H7 (cell line): ENCODE data around the gene ADORA2B. TPM values are rescaled to one million over a fixed set of nuclear protein-coding genes. Genes with fewer than 3 reads are reported as not detected.
"Not testable (repeated sequence)": the region's sequence is repeated elsewhere in the genome, so short reads cannot be mapped to it uniquely, and the experiment has no call there.

Source experiments
- DNase-seq: peaks from one replicate; pipeline ENCODE4 v3.0.0; 2012
- H3K27me3 ChIP-seq: 2 replicates; pipeline ENCODE4 v1.6.0; 2011; ENCODE audit warnings: mild to moderate bottlenecking, low read length; ENCODE audit not compliant: control insufficient read depth, insufficient read depth
- H3K36me3 ChIP-seq: replicated peaks from 2 replicates; pipeline ENCODE4 v1.5.1; 2011; ENCODE audit warnings: low read length; ENCODE audit not compliant: control insufficient read depth, insufficient read depth
- H3K4me3 ChIP-seq: 2 replicates; pipeline ENCODE4 v1.5.1; 2011; ENCODE audit warnings: low read depth, mild to moderate bottlenecking, control low read depth, low read length, moderate library complexity; ENCODE audit not compliant: insufficient read depth
- total RNA-seq: library from RNA; depleted of rRNA; stranded (reverse); fragments of >200 nt; shearing (Covaris generic); gene quantifications from 2 replicates; pipeline ENCODE4 v1.2.3, GENCODE V29; 2014

The ADORA2B gene
- total RNA-seq, 1 experiment from 2014 or later, result 4.6 TPM

DNA sequence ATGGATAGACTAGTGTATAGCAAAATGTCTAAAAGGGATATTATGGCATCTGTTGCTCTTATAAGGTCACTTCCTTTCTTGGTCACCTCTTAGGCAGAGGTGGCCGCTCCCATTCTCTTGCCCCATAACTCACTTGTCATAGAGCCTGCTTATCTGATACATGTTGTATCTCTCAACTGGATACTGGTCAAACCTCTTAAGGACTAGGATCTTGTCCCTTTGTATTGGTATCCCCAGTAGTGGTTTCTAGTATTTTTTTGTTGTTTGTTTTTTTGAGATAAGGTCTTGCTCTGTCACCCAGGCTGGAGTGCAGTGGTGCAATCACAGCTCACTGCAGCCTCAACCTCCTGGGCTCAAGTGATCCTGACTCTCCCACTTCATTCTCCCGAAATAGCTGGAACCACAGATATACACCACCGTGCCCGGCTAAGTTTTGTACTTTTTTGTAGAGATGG, 27.6 kb downstream of the ADORA2B start:
- H3K27me3 ChIP-seq, result no peaks in the 10 kb centered on the region
- no peak overlapping the region for H3K4me3 ChIP-seq
- H3K36me3 ChIP-seq, result peaks cover 4% of the 10 kb centered on the region
- no peak for DNase-seq

DNA sequence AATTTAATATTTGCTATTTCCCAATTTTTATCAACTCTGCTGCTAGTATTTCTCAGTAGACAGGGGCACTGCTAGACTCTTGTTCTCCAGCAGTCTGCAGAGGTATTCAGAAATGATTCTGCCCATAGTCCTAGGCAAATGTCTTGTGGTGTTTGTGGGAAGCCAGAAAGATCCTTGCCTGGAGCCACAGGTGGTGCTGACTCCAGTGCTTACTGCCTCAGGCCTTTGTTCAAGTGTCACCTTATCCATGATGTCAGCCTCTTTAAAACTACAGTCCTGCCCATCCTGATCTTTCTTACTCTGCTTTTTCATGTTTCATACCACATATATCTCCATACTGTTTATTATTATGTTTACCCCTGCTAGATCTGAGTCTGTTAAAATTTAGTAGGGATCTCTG, 28.1 kb downstream of the ADORA2B start:
- Histone ChIP-seq H3K4me3 (no peak overlapping the region), H3K36me3 (peaks cover 7% of the 10 kb centered on the region), H3K27me3 (no peaks in the 10 kb centered on the region)
- DNase-seq, result no peak

DNA sequence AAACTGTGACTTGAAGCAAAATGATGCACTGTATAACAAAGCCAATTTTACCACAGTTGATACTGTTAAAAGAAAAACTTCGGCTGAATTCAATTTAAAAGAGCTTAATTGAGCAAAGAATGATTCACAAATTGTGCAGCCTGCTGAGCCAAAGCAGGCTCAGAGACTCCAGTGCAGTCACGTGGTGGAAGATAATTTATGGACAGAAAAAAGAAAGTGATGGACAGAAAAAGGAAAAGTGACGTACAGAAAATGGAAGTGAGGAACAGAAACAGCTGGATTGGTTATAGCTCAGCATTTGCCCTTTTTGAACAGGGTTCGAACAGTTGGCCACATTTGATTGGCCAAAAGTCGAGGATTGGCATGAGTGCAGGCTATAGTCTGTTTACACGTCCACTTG, 28.9 kb downstream of the ADORA2B start:
- no peak overlapping the region for H3K4me3 ChIP-seq
- peaks cover 7% of the 10 kb centered on the region for H3K36me3 ChIP-seq
- H3K27me3 ChIP-seq, result no peaks in the 10 kb centered on the region
- DNase-seq, result no peak

DNA sequence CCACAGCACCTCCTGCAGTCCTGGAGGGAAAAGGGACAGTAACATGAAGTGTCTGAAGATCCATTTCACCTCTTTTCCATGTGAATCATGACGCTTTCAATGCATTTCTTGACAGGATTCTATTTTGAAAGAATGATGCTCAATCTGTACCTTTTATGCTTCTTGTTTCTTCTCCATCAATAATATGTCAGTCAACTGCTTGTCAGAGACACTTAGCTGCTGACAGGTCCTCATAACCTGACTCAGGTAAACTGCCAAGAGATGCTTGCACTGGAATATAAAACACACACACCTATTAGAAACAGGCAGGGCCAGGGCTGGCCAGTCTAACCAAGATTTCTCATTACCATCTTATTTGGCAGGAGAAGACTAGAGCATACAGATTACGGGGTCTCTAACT, 33.0 kb downstream of the ADORA2B start:
- no peak for DNase-seq
- peaks cover 21% of the 10 kb centered on the region for H3K36me3 ChIP-seq
- no peak overlapping the region for H3K4me3 ChIP-seq
- no peaks in the 10 kb centered on the region for H3K27me3 ChIP-seq

DNA sequence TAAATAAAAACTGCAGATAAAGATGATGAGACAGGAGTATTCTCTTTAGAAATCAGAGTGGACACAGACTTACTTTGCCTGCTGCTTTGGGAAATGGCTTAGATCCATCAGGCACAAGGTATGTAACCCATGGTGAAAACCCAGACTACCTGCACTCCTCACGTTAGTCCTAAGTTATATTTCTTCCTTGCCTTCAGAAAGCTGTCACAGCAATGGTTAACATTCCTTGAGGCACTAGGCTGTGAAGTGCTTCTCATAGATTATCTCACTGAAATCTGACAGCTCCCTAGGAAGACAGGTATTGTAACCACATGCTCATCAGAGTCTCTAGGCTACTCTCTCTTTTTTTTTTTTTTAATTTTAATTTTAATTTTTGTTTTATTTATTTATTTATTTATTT, 33.7 kb downstream of the ADORA2B start:
- Histone ChIP-seq H3K36me3 (peaks cover 21% of the 10 kb centered on the region), H3K4me3 (no peak overlapping the region), H3K27me3 (no peaks in the 10 kb centered on the region)
- no peak for DNase-seq

DNA sequence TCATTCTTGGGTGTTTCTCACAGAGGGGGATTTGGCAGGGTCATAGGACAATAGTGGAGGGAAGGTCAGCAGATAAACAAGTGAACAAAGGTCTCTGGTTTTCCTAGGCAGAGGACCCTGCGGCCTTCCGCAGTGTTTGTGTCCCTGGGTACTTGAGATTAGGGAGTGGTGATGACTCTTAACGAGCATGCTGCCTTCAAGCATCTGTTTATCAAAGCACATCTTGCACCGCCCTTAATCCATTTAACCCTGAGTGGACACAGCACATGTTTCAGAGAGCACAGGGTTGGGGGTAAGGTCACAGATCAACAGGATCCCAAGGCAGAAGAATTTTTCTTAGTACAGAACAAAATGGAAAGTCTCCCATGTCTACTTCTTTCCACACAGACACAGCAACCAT, 34.1 kb downstream of the ADORA2B start:
- not testable (repeated sequence) for H3K27me3 ChIP-seq, DNase-seq
- H3K36me3 ChIP-seq, result peaks cover 21% of the 10 kb centered on the region

DNA sequence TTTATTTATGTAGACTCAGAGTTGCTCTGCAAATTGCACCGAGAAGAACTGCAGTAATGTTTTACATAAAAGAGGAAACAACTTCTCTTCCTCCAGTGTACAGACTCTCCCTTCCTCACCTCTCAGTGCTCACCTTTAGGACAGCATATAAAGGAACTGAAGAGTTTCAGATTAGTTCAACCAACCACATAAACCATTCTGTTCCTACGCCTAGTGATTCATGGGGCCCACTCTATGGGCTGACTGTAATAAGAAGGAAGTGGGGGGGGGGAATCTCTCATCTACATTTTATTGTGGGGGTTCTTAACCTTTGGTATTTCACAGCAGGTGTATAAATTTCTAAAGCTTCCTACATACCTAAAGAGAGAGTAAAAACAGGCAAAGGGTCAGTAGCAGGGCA, 36.3 kb downstream of the ADORA2B start:
- H3K4me3 ChIP-seq, result no peak overlapping the region
- no peak for DNase-seq
- H3K27me3 ChIP-seq, result no peaks in the 10 kb centered on the region
- H3K36me3 ChIP-seq, result peaks cover 18% of the 10 kb centered on the region

More for the DNA sequence above, 34.1 kb downstream of the ADORA2B start:
- not testable (repeated sequence) for H3K4me3 ChIP-seq

DNA sequence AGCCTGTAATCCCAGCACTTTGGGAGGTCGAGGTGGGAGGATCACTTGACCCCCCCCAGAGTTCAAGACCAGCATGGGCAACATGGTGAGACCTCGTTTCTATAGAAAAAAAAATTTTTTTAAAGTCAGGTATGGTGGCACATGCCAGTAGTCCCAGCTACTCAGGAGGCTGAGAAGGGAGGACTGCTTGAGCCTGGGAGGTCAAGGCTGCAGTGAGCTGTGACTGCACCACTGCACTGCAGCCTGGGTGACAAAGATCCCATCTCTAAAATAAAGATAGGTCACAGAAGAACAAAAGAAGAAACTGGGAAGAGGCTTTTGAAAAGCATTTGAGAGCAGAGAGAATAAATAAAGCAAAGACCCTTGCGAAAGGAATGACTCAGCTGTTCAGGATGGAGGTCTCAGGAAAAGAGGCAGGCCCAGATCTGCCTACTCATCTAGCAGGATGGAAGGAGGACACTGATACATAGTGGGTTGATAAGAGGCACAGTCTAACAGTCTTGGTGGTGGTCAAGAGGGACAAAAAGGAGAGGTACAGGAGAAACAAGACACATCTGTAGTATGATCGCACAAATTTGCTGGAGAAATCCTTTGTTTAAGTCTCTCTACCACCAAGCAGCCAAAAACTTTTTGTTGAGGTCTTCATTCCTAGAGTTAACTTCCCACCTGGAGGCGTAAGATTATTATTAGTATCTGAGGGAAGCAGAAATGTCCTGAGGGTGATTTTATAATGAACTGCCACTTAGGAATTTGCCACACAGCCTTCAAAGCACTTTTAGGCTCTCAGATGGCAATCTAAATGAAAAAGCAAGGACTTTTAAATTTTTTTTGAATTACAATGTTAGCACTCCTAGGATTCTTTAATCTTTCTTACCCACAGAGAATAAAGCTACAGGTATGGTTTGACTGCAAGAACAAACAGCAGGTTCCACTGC, 37.0 kb downstream of the ADORA2B start:
- no peak overlapping the region for H3K4me3 ChIP-seq
- no peaks in the 10 kb centered on the region for H3K27me3 ChIP-seq
- H3K36me3 ChIP-seq, result peaks cover 22% of the 10 kb centered on the region
- DNase-seq, result no peak

DNA sequence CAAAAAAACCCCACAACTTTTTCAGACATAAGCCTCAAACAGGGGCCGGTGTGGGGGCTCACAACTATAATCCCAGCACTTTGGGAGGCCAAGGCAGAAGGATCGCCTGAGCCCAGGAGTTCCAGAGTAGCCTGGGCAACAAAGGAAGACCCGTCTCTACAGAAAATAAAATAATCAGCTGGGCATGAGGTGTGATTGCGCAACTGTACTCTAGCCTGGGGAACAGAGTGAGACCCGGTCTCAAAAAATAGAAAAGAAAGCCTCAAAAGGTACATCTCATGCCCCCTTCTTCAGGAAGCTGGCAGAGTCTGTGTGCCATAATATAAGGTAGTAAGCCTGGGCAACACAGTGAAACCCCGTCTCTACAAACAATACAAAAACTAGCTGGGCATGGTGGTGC, 51.4 kb downstream of the ADORA2B start:
- no peak for DNase-seq
- no peaks in the 10 kb centered on the region for H3K27me3 ChIP-seq
- no peak overlapping the region for H3K4me3 ChIP-seq
- H3K36me3 ChIP-seq, result peaks cover 3% of the 10 kb centered on the region

DNA sequence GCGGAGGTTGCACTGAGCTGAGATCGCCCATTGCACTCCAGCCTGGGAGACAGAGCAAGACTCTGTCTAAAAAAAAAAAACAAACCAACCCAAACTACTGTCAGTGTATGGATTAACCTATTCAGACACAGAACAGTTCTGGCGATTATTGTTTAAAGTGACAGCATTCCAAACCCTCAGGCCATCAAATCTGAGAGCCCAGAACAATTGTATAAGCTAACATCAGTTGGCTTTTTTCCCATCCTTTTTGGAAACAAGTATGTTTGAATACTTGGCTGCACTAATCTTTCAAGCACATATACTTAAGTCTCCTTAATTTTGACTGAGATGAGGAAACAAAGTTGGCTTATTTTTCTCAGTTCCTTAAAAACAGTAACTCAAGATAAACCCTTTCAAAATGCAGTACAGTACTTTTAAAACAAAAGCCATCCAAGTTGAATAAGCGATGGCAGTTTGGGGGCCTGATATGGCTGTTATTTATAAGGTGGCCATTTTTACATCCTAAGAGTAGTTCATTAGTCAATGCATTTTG, 53.2 kb downstream of the ADORA2B start:
- DNase-seq, result no peak
- H3K4me3 ChIP-seq, result no peak overlapping the region

DNA sequence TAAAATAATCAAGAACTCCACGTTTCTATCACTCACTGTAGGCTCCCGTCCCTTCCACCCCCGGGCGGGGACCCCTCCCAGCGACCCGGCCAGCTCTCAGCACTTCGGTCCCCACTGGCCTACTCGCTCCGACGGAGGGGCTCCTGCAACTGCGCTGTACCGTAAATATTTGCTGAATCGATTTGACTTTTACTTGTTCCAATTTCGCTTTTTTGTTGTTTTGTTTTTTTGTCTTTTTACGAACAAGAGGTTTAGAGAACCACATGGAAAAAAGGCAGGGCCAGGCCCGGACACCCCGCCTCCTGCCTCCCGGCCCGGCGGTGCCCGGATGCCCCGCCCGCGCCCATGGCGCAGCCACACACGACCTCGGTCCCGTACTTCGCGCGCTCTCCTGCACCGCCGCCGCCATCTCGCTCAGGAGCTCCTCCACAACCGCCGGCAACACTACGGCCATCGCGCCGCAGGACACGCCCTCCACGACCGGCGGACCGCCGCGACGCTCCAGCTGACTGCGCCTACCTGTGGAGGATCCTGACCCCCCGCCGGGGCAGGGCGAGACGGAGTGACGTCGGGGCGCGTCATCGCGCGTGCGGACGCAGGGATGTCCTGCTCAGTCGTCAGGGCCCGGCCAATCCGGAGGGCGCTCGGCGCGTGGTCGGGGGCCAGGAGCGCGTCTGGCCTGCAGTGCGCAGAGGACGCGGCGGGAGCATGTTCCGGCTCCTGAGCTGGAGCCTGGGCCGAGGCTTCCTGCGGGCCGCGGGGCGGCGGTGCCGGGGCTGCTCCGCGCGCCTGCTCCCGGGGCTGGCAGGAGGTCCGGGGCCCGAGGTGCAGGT, 54.4 kb downstream of the ADORA2B start, which contains the start of the genes TTC19 and ZSWIM7:
TSS of gene TTC19 (plus strand) at position 684 of the 833 bp plus-strand sequence. CDS start at position 709, 25 bp downstream.
TSS of gene ZSWIM7 (minus strand) at position 564 of the 833 bp plus-strand sequence. CDS start at position 454, 110 bp downstream.
- peaks cover 25% of the 10 kb centered on the region for H3K36me3 ChIP-seq
- peak within 1 kb of the TSS; percentile 92 for H3K4me3 ChIP-seq
- no peaks in the 10 kb centered on the region for H3K27me3 ChIP-seq
- peak; percentile 99 for DNase-seq

More for the DNA sequence above, 53.2 kb downstream of the ADORA2B start:
- Histone ChIP-seq H3K36me3 (peaks cover 17% of the 10 kb centered on the region), H3K27me3 (no peaks in the 10 kb centered on the region)

DNA sequence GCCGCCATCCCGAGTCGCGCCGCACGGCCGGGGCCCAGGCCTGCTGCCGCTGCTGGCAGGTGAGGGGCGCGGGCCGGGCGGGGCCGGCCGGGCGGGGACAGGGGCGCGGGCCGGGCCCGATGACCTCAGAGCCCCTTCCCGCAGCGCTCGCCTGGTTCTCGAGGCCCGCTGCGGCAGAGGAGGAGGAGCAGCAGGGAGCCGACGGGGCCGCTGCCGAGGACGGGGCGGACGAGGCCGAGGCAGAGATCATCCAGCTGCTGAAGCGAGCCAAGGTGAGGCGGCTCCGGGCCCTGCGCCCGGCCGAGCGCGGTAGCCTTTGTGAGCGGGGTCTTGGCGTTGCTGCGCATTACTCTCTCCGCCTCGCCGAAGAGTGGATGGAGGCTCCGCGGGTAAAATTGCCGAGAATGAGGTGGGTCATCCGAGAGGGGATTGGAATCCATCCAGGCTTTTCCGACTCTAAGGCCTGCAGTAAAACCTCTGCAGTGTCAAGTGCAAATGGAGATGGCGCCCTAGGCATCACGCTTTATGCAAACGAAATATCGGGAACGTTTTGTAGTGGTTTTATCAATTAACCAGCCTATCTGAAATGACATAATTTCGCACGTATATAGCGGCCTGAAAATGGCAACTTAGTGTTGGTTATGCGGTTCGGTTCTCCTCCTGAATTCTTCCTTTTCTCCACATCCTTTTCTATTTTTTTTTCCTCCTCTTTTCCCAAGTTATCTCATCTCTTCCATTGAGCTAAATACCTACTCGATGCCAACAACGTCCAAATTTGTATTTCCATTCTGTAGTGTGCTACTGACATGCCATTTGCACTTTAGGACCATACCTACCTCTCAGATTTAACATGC, 55.3 kb downstream of the ADORA2B start:
- DNase-seq, result peak; percentile 89
- Histone ChIP-seq H3K4me3 (peak overlapping the region; percentile 92), H3K27me3 (no peaks in the 10 kb centered on the region), H3K36me3 (peaks cover 32% of the 10 kb centered on the region)

DNA sequence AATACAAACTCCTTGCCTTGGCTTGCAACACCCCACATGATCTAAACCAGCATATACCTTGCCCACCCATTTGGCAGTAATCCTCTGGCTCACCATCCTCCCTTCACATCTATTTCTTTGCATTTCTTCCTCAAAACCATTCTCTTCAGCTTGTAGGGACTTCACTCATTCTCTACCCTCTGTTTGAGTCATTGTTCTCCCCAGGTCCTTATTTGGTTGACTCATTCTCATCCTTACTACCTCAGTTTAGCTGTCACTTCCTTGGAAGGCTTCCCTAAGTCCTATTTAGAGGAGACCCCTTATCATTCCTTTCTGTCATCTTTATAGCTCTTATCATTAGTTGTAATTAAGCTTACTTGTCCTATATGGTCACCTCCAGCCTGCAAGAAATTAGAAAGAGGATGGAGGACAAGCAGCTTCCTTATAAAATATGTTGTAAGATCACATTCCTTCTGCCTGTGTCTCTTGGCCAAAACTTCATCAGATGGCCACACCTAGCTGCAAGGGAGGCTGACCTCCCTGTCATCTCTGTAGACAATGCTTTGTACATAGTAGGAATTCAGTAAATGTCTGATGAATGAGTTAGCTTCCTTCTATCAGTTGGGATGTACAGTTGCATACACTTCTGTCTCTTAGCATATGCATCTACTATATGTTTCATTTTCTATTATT, 56.4 kb downstream of the ADORA2B start:
- H3K36me3 ChIP-seq, result peaks cover 37% of the 10 kb centered on the region

More for the DNA sequence above, 56.4 kb downstream of the ADORA2B start:
- H3K27me3 ChIP-seq, result no peaks in the 10 kb centered on the region
- DNase-seq, result no peak
- H3K4me3 ChIP-seq, result peak overlapping the region; percentile 92; the same call in 1 of the 2 replicates
